Measurements from ENCODE around the gene ENAH. TPM values are rescaled to one million over a fixed set of nuclear protein-coding genes. Genes with fewer than 3 reads are reported as not detected.

Gene ENAH
- total RNA-seq, 1 experiment from 2014 or later: 285 TPM

DNA sequence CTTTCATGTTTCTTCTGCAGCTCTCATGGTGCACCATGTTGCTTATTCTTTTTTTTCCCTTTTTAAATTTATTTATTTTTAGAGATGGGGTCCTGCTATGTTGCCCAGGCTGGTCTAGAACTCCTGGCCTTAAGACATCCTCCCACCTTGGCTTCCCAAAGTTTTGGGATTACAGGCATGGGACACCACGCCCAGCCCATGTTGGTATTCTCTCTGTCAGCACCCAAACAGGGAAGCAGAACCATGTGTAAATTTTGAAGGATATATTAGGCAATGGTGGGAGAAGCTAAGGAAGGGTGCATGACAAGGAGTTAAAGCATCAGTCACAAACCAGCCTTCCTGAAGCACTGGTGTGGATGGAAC, 39.6 kb upstream of the ENAH start:
- Mint-ChIP-seq H3K4me3 (no peak overlapping the region), H3K27ac (no peak overlapping the region), H3K4me1 (peaks cover 0 to 5% of the 10 kb centered on the region in 2 experiments; a peak in 2 of 4 replicates), H3K27me3 (ENCODE audit: low read depth) (no peaks in the 10 kb centered on the region), H3K9me3 (peaks cover 8 to 9% of the 10 kb centered on the region in 2 experiments), H3K36me3 (ENCODE audit: insufficient read depth in 1 of 3, low read depth in 3 of 3) (peaks cover 0 to 7% (median 4%) of the 10 kb centered on the region in 3 experiments; a peak in 2 of 7 replicates)
- Histone ChIP-seq H3K18ac (ENCODE audit: insufficient read length, low read depth, low read length) (no peak overlapping the region), H2AFZ (ENCODE audit: low read length) (no peak overlapping the region), H3K4me2 (ENCODE audit: insufficient read depth, insufficient read length, low read length) (no peak overlapping the region), H2BK20ac (ENCODE audit: low read depth, low read length, poor library complexity, severe bottlenecking) (no peak overlapping the region), H4K5ac (ENCODE audit: insufficient read length, low read depth, low read length) (no peak overlapping the region), H3K79me2 (ENCODE audit: insufficient read depth, low read length) (no peaks in the 10 kb centered on the region), H4K8ac (replicated peaks; ENCODE audit: insufficient read length, low read depth, low read length) (no peak overlapping the region), H2AK5ac (ENCODE audit: insufficient read length, low read length) (no peak overlapping the region), H3T11ph (ENCODE audit: low read length) (no peak overlapping the region), H2BK5ac (ENCODE audit: insufficient read length, low read length) (no peak overlapping the region), H3K79me1 (ENCODE audit: insufficient read depth, low read depth, low read length, poor library complexity, severe bottlenecking) (no peaks in the 10 kb centered on the region), H3K4me1 (ENCODE audit: insufficient read depth, low read length) (no peaks in the 10 kb centered on the region), H3K14ac (ENCODE audit: insufficient read depth, low read length) (no peak overlapping the region), H2BK120ac (ENCODE audit: low read depth, low read length, poor library complexity, severe bottlenecking) (no peak overlapping the region), H4K91ac (ENCODE audit: insufficient read length, low read depth, low read length) (no peak overlapping the region), H3K9ac (ENCODE audit: extremely low read depth, insufficient read length, low read length) (no peak overlapping the region), H4K20me1 (ENCODE audit: control insufficient read depth, insufficient read depth, insufficient read length) (no peaks in the 10 kb centered on the region), H3K27ac (ENCODE audit: insufficient read length, low read depth, low read length) (no peak overlapping the region), H2BK15ac (ENCODE audit: low read depth, low read length) (no peak overlapping the region), H3K23ac (ENCODE audit: insufficient read length, low read depth, low read length) (no peak overlapping the region), H2BK12ac (ENCODE audit: insufficient read length, low read depth, low read length) (no peak overlapping the region), H3K23me2 (ENCODE audit: insufficient read length, low read depth, low read length, poor library complexity, severe bottlenecking) (no peaks in the 10 kb centered on the region), H3K4ac (ENCODE audit: low read depth, low read length) (no peak overlapping the region), H3K9me3 (ENCODE audit: control insufficient read depth, low read depth, low read length) (no peaks in the 10 kb centered on the region), H3K56ac (ENCODE audit: insufficient read length, low read depth, low read length) (no peak overlapping the region), H3K27me3 (ENCODE audit: insufficient read depth, low read length) (no peaks in the 10 kb centered on the region)
- TF ChIP-seq, protein P1, sequence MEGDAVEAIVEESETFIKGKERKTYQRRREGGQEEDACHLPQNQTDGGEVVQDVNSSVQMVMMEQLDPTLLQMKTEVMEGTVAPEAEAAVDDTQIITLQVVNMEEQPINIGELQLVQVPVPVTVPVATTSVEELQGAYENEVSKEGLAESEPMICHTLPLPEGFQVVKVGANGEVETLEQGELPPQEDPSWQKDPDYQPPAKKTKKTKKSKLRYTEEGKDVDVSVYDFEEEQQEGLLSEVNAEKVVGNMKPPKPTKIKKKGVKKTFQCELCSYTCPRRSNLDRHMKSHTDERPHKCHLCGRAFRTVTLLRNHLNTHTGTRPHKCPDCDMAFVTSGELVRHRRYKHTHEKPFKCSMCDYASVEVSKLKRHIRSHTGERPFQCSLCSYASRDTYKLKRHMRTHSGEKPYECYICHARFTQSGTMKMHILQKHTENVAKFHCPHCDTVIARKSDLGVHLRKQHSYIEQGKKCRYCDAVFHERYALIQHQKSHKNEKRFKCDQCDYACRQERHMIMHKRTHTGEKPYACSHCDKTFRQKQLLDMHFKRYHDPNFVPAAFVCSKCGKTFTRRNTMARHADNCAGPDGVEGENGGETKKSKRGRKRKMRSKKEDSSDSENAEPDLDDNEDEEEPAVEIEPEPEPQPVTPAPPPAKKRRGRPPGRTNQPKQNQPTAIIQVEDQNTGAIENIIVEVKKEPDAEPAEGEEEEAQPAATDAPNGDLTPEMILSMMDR (conservative IDR thresholded peaks at IDR 0.05): no peak
- no CpG with 5 or more reads among the region's 1 CpG for WGBS (ENCODE audit: extremely low coverage, insufficient read length, low lambda C conversion rate)
- no peak for DNase-seq
